Breast epithelium (tissue), 4 donors: ENCODE data around the gene SOX11. TPM values are rescaled to one million over a fixed set of nuclear protein-coding genes. Genes with fewer than 3 reads are reported as not detected.

Experiments used
- DNase-seq, 2 donors: peaks; one replicate each; pipeline ENCODE4 v3.0.0-alpha.2; 2019; ENCODE audit warnings: low spot score in 2 of 2
- H3K27ac ChIP-seq, 2 donors: fragments of 200-600 bp; sonication (generic) in 1 of 2; one replicate each; pipeline ENCODE4 v1.5.1; 2016 to 2019; ENCODE audit warnings: mild to moderate bottlenecking in 1 of 2
- H3K27me3 ChIP-seq, 2 donors: fragments of 200-600 bp; sonication (generic) in 1 of 2; one replicate each; pipeline versions ENCODE4 v1.5.1 to v1.6.0; 2017 to 2019; ENCODE audit warnings: control low read depth in 1 of 2, mild to moderate bottlenecking in 1 of 2
- H3K36me3 ChIP-seq: fragments of 200-600 bp; one replicate; pipeline ENCODE4 v1.5.1; 2019
- H3K4me1 ChIP-seq, 2 donors: fragments of 200-600 bp; sonication (generic); one replicate each; pipeline ENCODE4 v1.5.1; 2016 to 2019; ENCODE audit warnings: control low read depth in 1 of 2
- H3K4me3 ChIP-seq, 3 donors: fragments of 200-600 bp; sonication (generic); 1 replicate in 2 of 3; 2 replicates in 1 of 3; pipeline ENCODE4 v1.5.1; 2016 to 2019; ENCODE audit warnings: mild to moderate bottlenecking in 3 of 3, moderate library complexity in 2 of 3
- H3K9me3 ChIP-seq, 2 donors: fragments of 200-600 bp; sonication (generic) in 1 of 2; one replicate each; pipeline ENCODE4 v1.5.1; 2016 to 2019; ENCODE audit warnings: control low read depth in 1 of 2
- CTCF ChIP-seq, 3 donors: fragments of 450-650 bp; IDR thresholded peaks; one replicate each; pipeline ENCODE4 v1.5.1; 2016 to 2017; ENCODE audit warnings: antibody characterized with exemption in 3 of 3, mild to moderate bottlenecking in 3 of 3, moderate library complexity in 3 of 3
- POLR2A ChIP-seq: fragments of 450-650 bp; IDR thresholded peaks from one replicate; pipeline ENCODE4 v1.6.1; 2016; ENCODE audit warnings: antibody characterized with exemption, mild to moderate bottlenecking, moderate library complexity
- POLR2AphosphoS5 ChIP-seq, 3 donors: sonication (generic); formaldehyde crosslinking; IDR thresholded peaks; one replicate each; pipeline ENCODE4 v1.6.1; 2017; ENCODE audit warnings: antibody characterized with exemption in 3 of 3
- intact Hi-C: fragments of 100-400 bp; cut with DNase I; formaldehyde crosslinking; loops from one replicate; pipeline ENCODE4 v1.15.1; 2023; ENCODE audit warnings: low total_unique reads
- total RNA-seq, 3 donors: library from RNA; depleted of rRNA; stranded (reverse); fragments of >200 nt; gene quantifications; one replicate each; pipeline ENCODE4 v1.1.0, GENCODE V29; 2016

Gene SOX11
- total RNA-seq, 3 donors from 2014 or later, result 0.15 to 0.33 TPM; not detected in 1

- TF ChIP-seq CTCF (IDR thresholded peaks at IDR 0.05), result no peak
- no peak for TF ChIP-seq POLR2AphosphoS5 (IDR thresholded peaks at IDR 0.05)
- TF ChIP-seq POLR2A, result no peak
- Histone ChIP-seq H3K27ac (no peak overlapping the region), H3K9me3 (no peaks in the 10 kb centered on the region), H3K36me3 (no peaks in the 10 kb centered on the region), H3K4me3 (no peak overlapping the region), H3K4me1 (peaks cover 6 to 9% of the 10 kb centered on the region in 2 donors), H3K27me3 (peaks cover 0 to 65% of the 10 kb centered on the region in 2 donors)
- intact Hi-C loops, result no loop called here
- DNase-seq, result no peak
These were observed 7.8 kb downstream of the SOX11 start for GRCh38 chr2:5699963-5700362.

GRCh38 chr2:5700551-5700950, 8.4 kb downstream of the SOX11 start:
- intact Hi-C loops, result no loop called here
- no peaks in the 10 kb centered on the region for H3K9me3 ChIP-seq
- DNase-seq, result no peak
- no peak overlapping the region for H3K4me3 ChIP-seq
- peaks cover 0 to 59% of the 10 kb centered on the region in 2 donors for H3K27me3 ChIP-seq
- peaks cover 6 to 9% of the 10 kb centered on the region in 2 donors for H3K4me1 ChIP-seq
- TF ChIP-seq POLR2AphosphoS5 (IDR thresholded peaks at IDR 0.05), result no peak
- TF ChIP-seq CTCF (IDR thresholded peaks at IDR 0.05), result no peak
- no peak for TF ChIP-seq POLR2A
- H3K36me3 ChIP-seq, result no peaks in the 10 kb centered on the region
- no peak overlapping the region for H3K27ac ChIP-seq

- peaks cover 6 to 7% of the 10 kb centered on the region in 2 donors for H3K4me1 ChIP-seq
- no peak overlapping the region for H3K27ac ChIP-seq
- no peaks in the 10 kb centered on the region for H3K9me3 ChIP-seq
- intact Hi-C loops, result no loop called here
- TF ChIP-seq POLR2A, result no peak
- TF ChIP-seq CTCF (IDR thresholded peaks at IDR 0.05), result no peak
- no peak for TF ChIP-seq POLR2AphosphoS5 (IDR thresholded peaks at IDR 0.05)
- DNase-seq, result no peak
- H3K27me3 ChIP-seq, result peaks cover 0 to 52% of the 10 kb centered on the region in 2 donors
- no peaks in the 10 kb centered on the region for H3K36me3 ChIP-seq
- H3K4me3 ChIP-seq, result no peak overlapping the region
These were observed 9.1 kb downstream of the SOX11 start for GRCh38 chr2:5701266-5701665.

- TF ChIP-seq POLR2A, result no peak
- no peak for TF ChIP-seq POLR2AphosphoS5 (IDR thresholded peaks at IDR 0.05)
- no peak for TF ChIP-seq CTCF (IDR thresholded peaks at IDR 0.05)
- no peaks in the 10 kb centered on the region for H3K4me1 ChIP-seq
- H3K9me3 ChIP-seq, result peaks cover 0 to 5% of the 10 kb centered on the region in 2 donors
- no peaks in the 10 kb centered on the region for H3K36me3 ChIP-seq
- no peak for DNase-seq
- peaks cover 0 to 33% of the 10 kb centered on the region in 2 donors for H3K27me3 ChIP-seq
- intact Hi-C loops, result loop anchor here (1.0 kb wide), 1 partner anchor 28 kb away; no protein-coding TSS in a partner anchor
- no peak overlapping the region for H3K4me3 ChIP-seq
- no peak overlapping the region for H3K27ac ChIP-seq
These were observed 11.0 kb downstream of the SOX11 start for GRCh38 chr2:5703166-5703565.

- no peak for TF ChIP-seq POLR2A
- no peak for TF ChIP-seq POLR2AphosphoS5 (IDR thresholded peaks at IDR 0.05)
- no peak for TF ChIP-seq CTCF (IDR thresholded peaks at IDR 0.05)
- peaks cover 0 to 10% of the 10 kb centered on the region in 2 donors for H3K27me3 ChIP-seq
These were observed 13.3 kb downstream of the SOX11 start for GRCh38 chr2:5705490-5705889.

More at GRCh38 chr2:5705490-5705889, 13.3 kb downstream of the SOX11 start:
- no peak overlapping the region for H3K27ac ChIP-seq
- no peaks in the 10 kb centered on the region for H3K4me1 ChIP-seq
- DNase-seq, result no peak
- H3K9me3 ChIP-seq, result peaks cover 0 to 5% of the 10 kb centered on the region in 2 donors
- intact Hi-C loops, result no loop called here
- no peak overlapping the region for H3K4me3 ChIP-seq
- no peaks in the 10 kb centered on the region for H3K36me3 ChIP-seq
